ENCODE results near the gene YY1AP1.
"Not testable (repeated sequence)": the region's sequence is repeated elsewhere in the genome, so short reads cannot be mapped to it uniquely, and the experiment has no call there.

YY1AP1 gene

DNA sequence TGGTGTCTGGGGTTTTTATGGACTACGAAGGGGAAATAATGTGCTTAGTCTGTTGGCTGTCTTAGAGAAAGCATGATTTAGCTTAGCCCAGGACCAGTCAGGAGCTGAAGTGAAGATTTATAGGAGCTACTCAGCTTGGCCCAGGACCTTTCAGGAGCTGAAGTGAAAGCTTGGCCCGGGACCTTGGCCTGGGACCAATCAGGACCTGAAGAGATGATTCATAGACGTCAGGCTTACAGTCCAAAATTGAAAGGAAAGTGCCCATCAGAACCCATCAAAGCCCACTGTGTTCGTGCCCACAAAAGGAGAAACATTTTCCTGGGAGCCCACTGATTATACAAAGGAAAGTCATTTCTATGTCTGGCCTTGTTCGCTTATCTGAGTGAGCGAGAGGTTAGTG, 42.9 kb downstream of the YY1AP1 start:
- DNase-seq (ENCODE audit: low spot score), result no peak

DNA sequence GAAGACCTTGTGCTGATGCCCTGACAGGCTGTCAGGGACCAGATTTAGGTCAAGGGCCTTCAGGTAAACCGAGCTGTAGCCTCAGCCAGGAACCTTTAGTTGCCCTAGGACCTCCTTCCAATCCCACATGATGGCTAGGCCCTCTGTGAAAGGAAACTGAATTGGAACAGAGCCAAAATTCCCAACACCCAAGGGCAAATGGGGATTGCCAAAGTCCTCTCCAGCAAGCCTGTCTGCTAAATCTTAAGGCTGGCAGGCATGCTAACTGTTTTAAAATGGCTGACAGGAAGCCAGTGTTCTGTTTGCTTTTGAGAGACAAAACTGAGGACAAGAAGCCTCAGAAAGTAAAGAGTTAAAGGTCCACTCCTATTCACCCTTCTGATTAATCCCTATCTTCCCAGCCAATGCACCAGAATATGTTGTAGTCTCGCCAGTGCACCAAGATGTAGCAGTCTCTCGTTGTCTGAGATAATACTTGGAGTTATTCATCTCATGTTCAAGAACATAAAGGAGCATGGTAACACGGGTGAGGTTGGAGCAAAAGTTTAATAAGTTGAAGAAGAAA, 43.5 kb downstream of the YY1AP1 start:
- no peak for DNase-seq (ENCODE audit: low spot score)

DNA sequence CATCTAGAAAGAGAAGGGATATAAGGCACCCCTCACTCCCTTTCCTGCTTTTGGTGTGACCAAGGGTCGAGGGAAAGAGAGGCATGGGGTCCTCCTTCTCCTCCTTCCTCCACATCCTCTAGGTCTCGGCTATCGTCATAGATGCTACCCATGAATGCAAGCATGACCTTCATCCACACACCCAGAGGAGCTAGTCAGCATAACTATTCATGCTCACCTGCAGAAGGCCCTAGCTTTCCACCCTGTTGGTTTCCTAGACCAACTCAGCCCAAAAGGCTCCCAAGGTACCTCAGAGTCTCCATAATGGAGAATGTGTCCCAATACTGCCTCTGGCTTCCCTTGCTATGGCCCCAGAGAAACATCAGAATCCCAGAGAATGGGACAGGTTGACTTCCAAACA, 45.3 kb downstream of the YY1AP1 start:
- DNase-seq (ENCODE audit: low spot score), result no peak

DNA sequence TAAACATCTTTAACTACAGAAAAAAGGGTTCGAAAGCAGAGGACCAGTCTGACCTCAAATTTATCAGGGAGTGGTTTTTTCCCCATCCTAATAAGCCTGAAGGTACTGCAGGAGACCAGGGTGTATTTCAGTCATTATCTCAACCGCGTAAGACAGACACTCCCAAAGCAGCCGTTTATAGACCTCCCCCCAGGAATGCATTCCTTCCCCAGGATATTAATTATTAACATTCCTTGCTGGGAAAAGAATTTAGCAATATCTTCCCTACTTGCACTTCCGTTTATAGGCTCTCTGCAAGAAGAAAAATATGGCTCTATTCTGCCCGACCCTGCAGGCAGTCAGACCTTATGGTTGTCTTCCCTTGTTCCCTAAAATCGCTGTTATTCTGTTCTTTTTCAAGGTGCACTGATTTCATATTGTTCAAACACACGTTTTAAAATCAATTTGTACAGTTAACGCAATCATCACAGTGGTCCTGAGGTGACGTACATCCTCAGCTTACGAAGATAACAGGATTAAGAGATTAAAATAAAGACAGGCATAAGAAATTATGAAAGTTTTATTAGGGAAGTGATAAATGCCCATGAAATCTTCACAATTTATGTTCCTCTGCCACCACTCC, 45.9 kb downstream of the YY1AP1 start:
- not testable (repeated sequence) for DNase-seq (ENCODE audit: low spot score)

DNA sequence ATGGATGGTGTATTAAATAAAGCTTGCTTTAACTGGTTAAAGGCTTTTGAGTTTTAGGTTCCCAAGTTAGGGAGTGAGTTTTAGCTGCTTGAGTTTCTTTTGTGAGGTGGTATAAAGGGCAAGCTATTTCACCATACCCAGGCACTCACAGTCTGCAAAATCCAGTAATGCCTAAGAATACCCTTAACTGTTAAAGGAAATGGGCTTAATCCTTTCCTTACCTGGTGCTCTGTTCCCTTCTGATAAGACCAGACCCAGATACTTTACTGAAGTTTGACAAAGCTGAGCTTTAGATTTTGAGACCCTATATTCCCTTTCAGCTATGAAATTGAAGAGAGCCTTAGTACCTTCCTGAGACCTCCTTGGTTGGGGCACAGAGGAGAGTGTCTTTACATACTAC, 48.2 kb downstream of the YY1AP1 start:
- no peak for DNase-seq (ENCODE audit: low spot score)

DNA sequence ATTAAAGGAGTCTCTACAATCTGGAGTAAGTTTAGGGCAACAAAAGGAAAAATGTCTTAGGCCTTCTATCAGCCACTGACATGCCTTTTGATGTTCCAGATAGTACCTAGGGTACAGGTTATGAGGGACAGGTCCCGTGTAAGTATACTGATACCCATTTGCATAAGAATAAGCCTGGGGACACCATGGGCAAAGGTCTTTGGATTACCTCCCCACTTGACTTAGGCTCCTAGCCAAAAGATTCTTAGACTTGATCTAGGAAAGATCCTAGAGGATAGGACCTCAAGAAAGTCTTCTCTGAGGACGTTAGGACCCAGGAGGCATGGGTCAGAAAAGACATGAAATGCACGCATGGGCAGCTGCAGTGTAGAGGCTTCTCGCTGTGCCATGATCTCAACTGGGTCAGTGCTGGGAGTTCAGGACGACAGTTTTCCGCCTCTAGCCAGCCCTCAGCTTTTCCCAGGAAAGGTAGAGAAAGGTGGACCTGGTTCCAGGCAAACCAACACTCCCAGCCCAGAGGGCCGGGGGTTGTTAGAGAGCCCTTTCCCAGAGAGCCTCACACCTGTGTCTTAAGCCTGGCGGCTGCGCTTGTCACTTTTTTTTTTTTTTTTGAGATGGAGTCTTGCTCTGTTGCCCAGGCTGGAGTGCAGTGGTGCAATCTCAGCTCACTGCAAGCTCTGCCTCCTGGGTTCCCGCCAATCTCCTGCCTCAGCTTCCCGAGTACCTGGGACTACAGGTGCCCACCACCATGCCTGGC, 52.0 kb downstream of the YY1AP1 start:
- DNase-seq (ENCODE audit: low spot score), result no peak

DNA sequence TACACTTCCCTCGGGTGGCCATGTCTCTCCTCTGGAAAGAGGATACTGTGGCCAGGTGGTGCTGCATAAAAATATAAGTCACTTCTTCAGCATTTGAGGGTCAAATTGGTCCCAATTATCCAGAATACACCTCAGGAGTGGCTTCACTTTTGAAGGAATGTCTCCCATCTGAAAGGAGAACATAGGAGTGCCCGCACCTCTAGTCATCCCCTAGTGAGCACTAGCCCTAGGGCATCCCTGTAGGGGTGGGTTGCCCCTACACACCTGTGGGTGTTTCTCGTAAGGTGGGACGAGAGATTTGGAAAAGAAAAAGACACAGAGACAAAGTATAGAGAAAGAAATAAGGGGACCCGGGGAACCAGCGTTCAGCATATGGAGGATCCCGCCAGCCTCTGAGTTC, 62.1 kb downstream of the YY1AP1 start:
- DNase-seq (ENCODE audit: low spot score), result not testable (repeated sequence)

DNA sequence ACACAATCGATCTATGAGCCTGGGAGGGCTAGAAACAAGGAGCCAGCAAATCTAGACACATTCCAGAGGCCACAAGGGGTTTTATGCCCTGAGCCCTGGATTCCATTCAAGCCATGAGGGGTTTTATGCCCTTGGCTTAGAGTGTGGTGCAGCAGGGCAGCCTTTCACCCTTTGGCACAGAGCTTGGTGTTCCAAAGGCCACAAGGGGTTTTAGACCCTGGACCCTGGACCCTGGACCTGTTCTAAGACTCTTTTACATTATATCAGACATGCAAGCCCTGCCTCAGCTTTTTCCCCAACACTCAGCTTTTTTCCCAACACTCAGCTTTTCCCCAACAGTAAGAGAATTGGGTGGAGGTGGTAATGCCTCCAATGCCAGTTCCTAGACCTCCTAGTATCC, 65.2 kb downstream of the YY1AP1 start:
- no peak for DNase-seq (ENCODE audit: low spot score)

DNA sequence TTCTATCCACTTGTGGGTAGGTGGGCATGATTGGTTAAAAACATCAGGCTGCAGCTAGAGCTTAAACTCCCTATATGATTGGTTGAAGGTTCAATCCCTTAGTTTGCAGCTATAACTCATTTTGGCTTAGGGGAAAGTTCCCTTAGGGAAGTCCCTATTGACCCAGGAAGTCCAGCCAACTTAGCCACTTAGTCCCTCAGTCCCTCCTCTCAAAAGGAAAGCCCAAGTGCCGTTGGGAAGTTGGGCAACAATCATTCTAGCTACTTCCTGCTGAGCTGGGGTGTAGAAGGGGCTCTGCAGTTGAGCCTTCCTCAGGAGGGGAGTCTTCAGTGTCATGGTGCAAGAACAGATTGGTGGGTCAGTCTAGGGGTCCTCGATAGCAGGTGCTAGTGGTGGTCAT, 66.4 kb downstream of the YY1AP1 start:
- DNase-seq (ENCODE audit: low spot score), result no peak

DNA sequence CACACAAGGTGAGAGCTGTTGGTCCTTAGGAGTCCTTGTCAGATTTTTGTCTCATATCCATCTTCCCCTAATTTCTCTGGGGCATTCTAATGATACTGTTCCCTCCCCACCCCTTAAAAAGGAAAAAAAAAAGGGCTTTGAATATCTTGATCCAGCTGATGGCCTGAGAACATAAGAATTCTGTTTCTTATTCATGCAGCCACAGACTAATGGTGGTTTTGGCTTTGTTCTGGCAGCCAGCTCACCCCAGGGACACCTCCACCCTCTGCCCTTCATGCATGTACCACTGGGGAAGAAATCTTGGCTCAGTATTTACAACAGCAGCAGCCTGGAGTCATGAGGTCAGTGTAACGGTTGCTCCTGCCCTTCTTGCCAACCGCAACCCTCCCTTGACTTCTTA, 75.3 kb downstream of the YY1AP1 start:
- DNase-seq (ENCODE audit: low spot score), result not testable (repeated sequence)

DNA sequence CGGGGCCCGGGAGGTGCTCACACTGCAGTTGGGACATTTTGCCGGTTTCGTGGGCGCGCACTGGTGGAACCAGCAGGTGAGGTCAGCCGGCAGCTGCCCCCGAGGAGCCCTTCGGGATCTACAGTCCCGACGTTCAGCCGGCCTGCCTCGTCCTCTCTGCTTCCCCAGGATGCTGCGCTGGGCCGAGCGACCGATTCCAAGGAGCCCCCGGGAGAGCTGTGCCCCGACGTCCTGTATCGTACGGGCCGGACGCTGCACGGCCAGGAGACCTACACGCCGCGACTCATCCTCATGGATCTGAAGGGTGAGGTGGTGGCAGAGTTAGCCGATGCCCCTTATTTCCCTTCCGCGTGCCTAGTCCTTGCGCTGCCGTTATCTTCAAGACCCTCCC, 78.3 kb downstream of the YY1AP1 start:
- not testable (repeated sequence) for DNase-seq (ENCODE audit: low spot score)

DNA sequence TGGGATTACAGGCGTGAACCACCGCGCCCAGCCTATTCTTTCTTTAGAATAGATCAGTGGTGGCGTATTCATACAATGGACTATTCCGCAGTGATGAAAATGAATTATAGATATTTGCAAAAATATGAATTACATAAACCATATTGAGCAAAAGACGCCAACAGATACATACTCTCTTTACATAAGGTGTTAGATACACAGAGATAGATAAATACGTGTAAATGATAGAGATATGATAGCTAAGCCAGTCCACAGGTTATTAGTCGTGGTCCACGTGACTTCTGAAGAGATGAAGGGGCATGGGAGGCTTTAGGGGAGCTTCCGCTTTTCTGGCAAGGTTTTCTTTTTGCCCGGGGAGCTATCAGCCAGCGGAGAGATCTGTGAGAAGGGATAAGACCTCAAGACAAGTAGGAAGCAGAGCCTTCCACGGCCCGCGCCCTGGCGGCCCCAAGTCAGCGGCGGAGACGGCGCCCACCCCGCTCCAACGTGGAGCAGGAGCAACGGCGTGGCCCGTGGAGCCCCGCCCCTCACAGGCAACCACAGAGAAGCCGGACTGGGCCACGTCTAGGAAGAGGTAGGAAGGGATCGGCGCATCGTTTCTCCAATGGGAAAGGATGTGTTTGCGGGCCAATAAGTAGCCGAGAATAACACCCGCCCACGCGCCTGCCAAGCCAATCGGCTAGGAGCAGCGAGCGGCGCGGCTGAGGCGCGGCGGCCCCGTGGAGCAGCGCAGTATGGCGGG, 78.9 kb downstream of the YY1AP1 start, which contains the start of gene MSTO1:
MSTO1 (plus strand) TSS at position 704 of the 742 bp plus-strand sequence; CDS start at position 735, 31 bp downstream.
- DNase-seq (ENCODE audit: low spot score), result peak; percentile 96
